Caco-2 (cell line): ENCODE data around the gene REELD1. TPM values are rescaled to one million over a fixed set of nuclear protein-coding genes. Genes with fewer than 3 reads are reported as not detected.
A peak's percentile ranks its signal among the peaks of the same experiment; 100 is the strongest.

Experiments used
- Bru-seq: library from RNA; stranded (reverse); fragments of 400-500 nt; gene quantifications from one replicate; lab custom pipeline; 2021; lab: Mats Ljungman, UMichigan
- BruChase-seq, 2 experiments: library from RNA; stranded (reverse); fragments of 400-500 nt; gene quantifications; one replicate each; lab custom pipeline; 2021; lab: Mats Ljungman, UMichigan
- BruUV-seq: library from RNA; stranded (reverse); fragments of 400-500 nt; replicated peaks from 2 replicates; lab custom pipeline; 2021; lab: Mats Ljungman, UMichigan
- CTCF ChIA-PET: fragments of 300-600 bp; sonication (Branson Sonifier 250); formaldehyde crosslinking; loops from one replicate; lab custom pipeline; 2022; ENCODE audit warnings: antibody characterized with exemption; lab: Charles Lee
- POLR2A ChIA-PET: fragments of 300-600 bp; sonication (Branson Sonifier 250); formaldehyde crosslinking; loops from one replicate; lab custom pipeline; 2022; ENCODE audit warnings: antibody characterized with exemption; lab: Charles Lee
- DNase-seq, 2 experiments: peaks; one replicate each; pipeline versions ENCODE4 v3.0.0 to v3.0.0-alpha.2; 2020 to 2022
- H3K27me3 ChIP-seq: replicated peaks from 2 replicates; pipeline ENCODE4 v1.6.0; 2011; ENCODE audit warnings: low read length; ENCODE audit not compliant: control insufficient read depth, insufficient read depth
- H3K36me3 ChIP-seq: 2 replicates; pipeline ENCODE4 v1.5.1; 2011; ENCODE audit warnings: low read length; ENCODE audit not compliant: control insufficient read depth, insufficient read depth
- H3K4me1 ChIP-seq: fragments of 250-450 bp; sonication (Bioruptor Pico); 2 replicates; pipeline ENCODE4 v1.5.1; 2020; ENCODE audit warnings: mild to moderate bottlenecking
- H3K4me3 ChIP-seq: 2 replicates; pipeline ENCODE4 v1.5.1; 2011; ENCODE audit warnings: low read depth, mild to moderate bottlenecking, control low read depth, low read length
- H3K9me3 ChIP-seq: fragments of 250-450 bp; sonication (Bioruptor Pico); 2 replicates; pipeline ENCODE4 v1.5.1; 2020; ENCODE audit warnings: mild to moderate bottlenecking, moderate library complexity
- H3K27ac Mint-ChIP-seq: one replicate; pipeline ENCODE4 v1.8.0; 2022; ENCODE audit warnings: mixed read lengths; ENCODE audit not compliant: unreplicated experiment
- H3K27me3 Mint-ChIP-seq: one replicate; pipeline ENCODE4 v1.8.0; 2022; ENCODE audit warnings: mixed read lengths; ENCODE audit not compliant: insufficient read depth, unreplicated experiment
- H3K36me3 Mint-ChIP-seq: one replicate; pipeline ENCODE4 v1.8.0; 2022; ENCODE audit warnings: mild to moderate bottlenecking, mixed read lengths; ENCODE audit not compliant: insufficient read depth, unreplicated experiment
- H3K4me1 Mint-ChIP-seq: one replicate; pipeline ENCODE4 v1.8.0; 2022; ENCODE audit warnings: low read depth, mixed read lengths; ENCODE audit not compliant: unreplicated experiment
- H3K4me3 Mint-ChIP-seq: one replicate; pipeline ENCODE4 v1.8.0; 2022; ENCODE audit warnings: mild to moderate bottlenecking, moderate library complexity, mixed read lengths; ENCODE audit not compliant: unreplicated experiment
- H3K9me3 Mint-ChIP-seq: one replicate; pipeline ENCODE4 v1.8.0; 2022; ENCODE audit warnings: mixed read lengths; ENCODE audit not compliant: unreplicated experiment
- intact Hi-C: fragments of 100-400 bp; cut with micrococcal nuclease; formaldehyde crosslinking; loops from one replicate; pipeline ENCODE4 v1.10.0; 2022; ENCODE audit not compliant: unreplicated experiment
- long read RNA-seq: library from polyadenylated mRNA; stranded (forward); transcript quantifications from one replicate; pipeline ENCODE4 v2.0.0, GENCODE V29; 2022
- total RNA-seq: library from RNA; stranded (reverse); gene quantifications from 2 replicates; pipeline ENCODE4 v1.2.3, GENCODE V29; 2022
- TF ChIP-seq, protein P1 (sequence below), 2 experiments: fragments of 200-600 bp in 1 of 2; IDR thresholded peaks; 1 replicate in 1 of 2; 2 replicates in 1 of 2; pipeline versions ENCODE4 v1.5.1 to v1.8.0; 2011 to 2022; ENCODE audit warnings: antibody characterized with exemption in 1 of 2, control low read depth in 1 of 2, inconsistent platforms in 1 of 2, low read depth in 1 of 2, low read length in 1 of 2, mild to moderate bottlenecking in 1 of 2, moderate library complexity in 1 of 2; ENCODE audit not compliant: insufficient read depth in 1 of 2, severe bottlenecking in 1 of 2, unreplicated experiment in 1 of 2

Gene REELD1
- total RNA-seq (not detected in 2 replicates), Bru-seq, nascent RNA (percentile 8 among the genes with signal in this experiment), BruChase-seq, experiment 1, labeled RNA remaining after a 2-hour chase (percentile 19 among the genes with signal in this experiment), BruChase-seq, experiment 2, labeled RNA remaining after a 6-hour chase (percentile 12 among the genes with signal in this experiment)
- long read RNA-seq, result 0 reads

DNA sequence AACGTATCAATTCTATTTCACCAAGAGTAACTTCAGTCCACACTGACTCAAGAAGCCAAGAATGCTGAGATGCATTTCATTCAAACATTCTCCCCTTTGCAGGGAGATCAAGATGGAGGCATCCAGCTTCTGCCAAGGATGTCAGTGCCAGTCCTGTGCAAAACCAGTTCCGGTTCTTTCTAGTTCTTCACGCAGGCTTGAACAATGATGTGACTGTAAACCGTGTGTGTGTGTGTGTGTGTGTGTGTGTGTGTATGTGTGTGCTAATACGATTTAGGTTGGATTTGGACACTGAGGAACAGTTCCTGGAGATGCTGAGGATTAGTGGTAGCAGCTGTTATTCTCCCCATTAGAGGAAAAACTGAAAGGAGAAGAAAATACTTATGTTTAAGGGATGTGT, at the start of gene REELD1:
TSS of gene REELD1 (plus strand) at position 301 of the 400 bp plus-strand sequence. CDS start 2,415 bp downstream, outside the sequence.
- no peaks in the 10 kb centered on the region for H3K4me1 Mint-ChIP-seq
- Histone ChIP-seq H3K4me1 (no peaks in the 10 kb centered on the region), H3K4me3 (no peak within 1 kb of the TSS), H3K9me3 (no peaks in the 10 kb centered on the region), H3K27me3 (no peaks in the 10 kb centered on the region), H3K36me3 (no peaks in the 10 kb centered on the region)
- no TSS peak for BruUV-seq
- H3K27me3 Mint-ChIP-seq, result peaks cover 10% of the 10 kb centered on the region
- intact Hi-C loops, result no loop called here
- H3K27ac Mint-ChIP-seq, result no peak within 1 kb of the TSS
- H3K4me3 Mint-ChIP-seq, result no peak within 1 kb of the TSS
- H3K36me3 Mint-ChIP-seq, result no peaks in the 10 kb centered on the region
- DNase-seq, result no peak
- POLR2A ChIA-PET, result no interaction called here
- no peaks in the 10 kb centered on the region for H3K9me3 Mint-ChIP-seq
- CTCF ChIA-PET, result no interaction called here
- TF ChIP-seq, protein P1, sequence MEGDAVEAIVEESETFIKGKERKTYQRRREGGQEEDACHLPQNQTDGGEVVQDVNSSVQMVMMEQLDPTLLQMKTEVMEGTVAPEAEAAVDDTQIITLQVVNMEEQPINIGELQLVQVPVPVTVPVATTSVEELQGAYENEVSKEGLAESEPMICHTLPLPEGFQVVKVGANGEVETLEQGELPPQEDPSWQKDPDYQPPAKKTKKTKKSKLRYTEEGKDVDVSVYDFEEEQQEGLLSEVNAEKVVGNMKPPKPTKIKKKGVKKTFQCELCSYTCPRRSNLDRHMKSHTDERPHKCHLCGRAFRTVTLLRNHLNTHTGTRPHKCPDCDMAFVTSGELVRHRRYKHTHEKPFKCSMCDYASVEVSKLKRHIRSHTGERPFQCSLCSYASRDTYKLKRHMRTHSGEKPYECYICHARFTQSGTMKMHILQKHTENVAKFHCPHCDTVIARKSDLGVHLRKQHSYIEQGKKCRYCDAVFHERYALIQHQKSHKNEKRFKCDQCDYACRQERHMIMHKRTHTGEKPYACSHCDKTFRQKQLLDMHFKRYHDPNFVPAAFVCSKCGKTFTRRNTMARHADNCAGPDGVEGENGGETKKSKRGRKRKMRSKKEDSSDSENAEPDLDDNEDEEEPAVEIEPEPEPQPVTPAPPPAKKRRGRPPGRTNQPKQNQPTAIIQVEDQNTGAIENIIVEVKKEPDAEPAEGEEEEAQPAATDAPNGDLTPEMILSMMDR (IDR thresholded peaks at IDR 0.05; ENCODE audit: insufficient read depth in 1 of 2, low read depth in 1 of 2, low read length in 1 of 2, severe bottlenecking in 1 of 2, unreplicated experiment in 1 of 2), result no peak

DNA sequence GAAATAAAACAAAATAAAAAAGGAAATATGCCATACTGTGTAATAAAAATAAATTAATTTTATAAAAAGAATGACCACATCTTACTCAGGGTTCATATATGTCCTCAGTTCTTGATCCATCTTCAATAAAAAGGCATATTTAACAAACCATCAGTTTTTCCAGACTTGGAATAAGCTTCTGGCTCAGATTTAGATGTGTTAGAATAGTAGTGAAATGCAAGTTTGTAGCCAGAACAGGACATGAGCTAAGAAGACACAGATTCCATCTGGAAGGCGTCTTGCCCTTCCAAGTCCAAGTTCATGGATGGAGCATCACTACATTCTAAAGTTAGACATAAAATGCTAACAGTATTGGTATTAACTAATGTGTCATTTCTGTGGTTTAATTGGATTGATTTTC, 49.1 kb upstream of the REELD1 start:
- no peaks in the 10 kb centered on the region for H3K9me3 ChIP-seq
- H3K9me3 Mint-ChIP-seq, result no peaks in the 10 kb centered on the region
- H3K27me3 ChIP-seq, result no peaks in the 10 kb centered on the region
- ChIA-PET CTCF (no interaction called here), POLR2A (no interaction called here)
- DNase-seq, result no peak
- intact Hi-C loops, result no loop called here
- no peaks in the 10 kb centered on the region for H3K36me3 ChIP-seq
- BruUV-seq, result no TSS peak
- TF ChIP-seq, protein P1 (IDR thresholded peaks at IDR 0.05; ENCODE audit: insufficient read depth in 1 of 2, low read depth in 1 of 2, low read length in 1 of 2, severe bottlenecking in 1 of 2, unreplicated experiment in 1 of 2), result no peak
- H3K4me3 ChIP-seq, result no peak overlapping the region
- H3K27ac Mint-ChIP-seq, result no peak overlapping the region
- H3K4me1 ChIP-seq, result no peaks in the 10 kb centered on the region
- H3K27me3 Mint-ChIP-seq, result no peaks in the 10 kb centered on the region
- H3K4me3 Mint-ChIP-seq, result no peak overlapping the region
- H3K36me3 Mint-ChIP-seq, result no peaks in the 10 kb centered on the region
- H3K4me1 Mint-ChIP-seq, result no peaks in the 10 kb centered on the region

DNA sequence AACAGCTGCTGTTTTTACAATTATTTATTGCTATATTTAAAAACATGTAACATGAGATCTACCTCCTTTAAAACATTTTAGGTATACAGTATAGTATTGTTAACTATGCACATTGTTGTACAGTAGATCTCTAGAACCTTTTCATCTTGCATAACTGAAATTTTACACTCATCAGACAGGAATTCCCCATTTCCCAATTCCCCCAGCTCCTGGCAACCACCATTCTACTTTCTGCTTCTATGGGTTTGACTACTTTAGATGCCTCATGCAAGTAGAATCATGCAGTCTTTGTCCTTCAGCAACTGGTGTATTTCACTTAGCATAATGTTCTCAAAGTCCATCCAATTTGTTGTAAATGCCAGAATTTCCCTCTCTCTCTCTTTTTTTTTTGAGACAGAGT, 48.5 kb upstream of the REELD1 start:
- H3K4me1 ChIP-seq, result no peaks in the 10 kb centered on the region
- CTCF ChIA-PET, result no interaction called here
- no peaks in the 10 kb centered on the region for H3K27me3 ChIP-seq
- Mint-ChIP-seq H3K4me1 (no peaks in the 10 kb centered on the region), H3K27ac (no peak overlapping the region), H3K36me3 (no peaks in the 10 kb centered on the region), H3K4me3 (no peak overlapping the region), H3K9me3 (no peaks in the 10 kb centered on the region), H3K27me3 (no peaks in the 10 kb centered on the region)
- no peak for DNase-seq
- BruUV-seq, result no TSS peak
- no peak overlapping the region for H3K4me3 ChIP-seq
- TF ChIP-seq, protein P1 (IDR thresholded peaks at IDR 0.05; ENCODE audit: insufficient read depth in 1 of 2, low read depth in 1 of 2, low read length in 1 of 2, severe bottlenecking in 1 of 2, unreplicated experiment in 1 of 2), result no peak
- POLR2A ChIA-PET, result no interaction called here
- no peaks in the 10 kb centered on the region for H3K9me3 ChIP-seq
- no peaks in the 10 kb centered on the region for H3K36me3 ChIP-seq
- intact Hi-C loops, result no loop called here
